Ramos (cell line): ENCODE results near the gene KRT79.

Experiments
- in situ Hi-C: fragments of 300-500 bp; cut with MboI; formaldehyde crosslinking; loops from one replicate; pipeline ENCODE4 v1.14.3; 2022; ENCODE audit warnings: low sequenced_read_pairs; ENCODE audit not compliant: unreplicated experiment

KRT79 gene

DNA sequence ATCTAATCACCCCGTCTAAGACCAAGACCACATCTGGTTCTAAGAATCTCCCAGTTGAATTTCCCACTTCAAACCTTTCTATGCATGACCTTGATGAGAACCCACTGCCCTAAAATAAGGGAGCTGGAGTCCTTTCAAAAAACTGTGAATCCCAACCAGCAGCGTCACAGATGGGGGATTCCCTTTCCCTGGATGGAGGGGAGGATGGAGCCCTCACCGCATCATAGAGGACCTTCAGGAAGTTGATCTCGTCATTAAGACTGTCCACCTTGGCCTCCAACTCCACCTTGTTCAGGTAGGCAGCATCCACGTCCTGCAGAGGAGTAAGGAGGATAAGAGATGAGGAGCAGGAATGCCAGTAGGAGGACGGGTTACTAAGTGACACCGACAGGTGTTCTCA lies 24.9 kb downstream of the KRT79 start:
- in situ Hi-C loops: no loop called here

DNA sequence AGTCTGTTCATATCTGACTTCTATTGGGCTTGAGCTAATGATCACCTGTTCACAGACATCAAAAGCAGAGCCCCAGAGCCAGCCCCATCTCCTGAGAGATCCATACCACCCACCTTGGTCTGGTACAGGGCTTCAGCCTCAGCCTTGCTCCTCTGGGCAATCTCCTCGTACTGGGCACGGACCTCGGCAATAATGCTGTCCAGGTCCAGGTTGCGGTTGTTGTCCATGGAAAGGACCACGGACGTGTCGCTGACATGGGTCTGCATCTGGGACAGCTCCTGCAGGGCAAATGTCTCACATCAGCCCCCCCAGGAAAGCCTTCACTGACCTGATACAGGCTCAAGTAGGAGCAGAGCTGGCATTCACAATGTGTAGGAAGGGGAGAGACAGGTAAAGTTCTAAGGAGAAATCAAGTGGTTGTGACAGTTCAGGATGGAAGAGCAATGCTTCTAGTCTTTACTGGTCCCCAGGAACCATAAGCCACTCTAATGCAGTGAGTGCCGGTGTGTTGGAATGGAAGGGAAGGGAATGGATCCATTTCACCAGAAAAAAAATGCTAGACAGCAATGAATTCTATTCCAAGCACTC lies 25.4 kb downstream of the KRT79 start:
- in situ Hi-C loops: no loop called here

DNA sequence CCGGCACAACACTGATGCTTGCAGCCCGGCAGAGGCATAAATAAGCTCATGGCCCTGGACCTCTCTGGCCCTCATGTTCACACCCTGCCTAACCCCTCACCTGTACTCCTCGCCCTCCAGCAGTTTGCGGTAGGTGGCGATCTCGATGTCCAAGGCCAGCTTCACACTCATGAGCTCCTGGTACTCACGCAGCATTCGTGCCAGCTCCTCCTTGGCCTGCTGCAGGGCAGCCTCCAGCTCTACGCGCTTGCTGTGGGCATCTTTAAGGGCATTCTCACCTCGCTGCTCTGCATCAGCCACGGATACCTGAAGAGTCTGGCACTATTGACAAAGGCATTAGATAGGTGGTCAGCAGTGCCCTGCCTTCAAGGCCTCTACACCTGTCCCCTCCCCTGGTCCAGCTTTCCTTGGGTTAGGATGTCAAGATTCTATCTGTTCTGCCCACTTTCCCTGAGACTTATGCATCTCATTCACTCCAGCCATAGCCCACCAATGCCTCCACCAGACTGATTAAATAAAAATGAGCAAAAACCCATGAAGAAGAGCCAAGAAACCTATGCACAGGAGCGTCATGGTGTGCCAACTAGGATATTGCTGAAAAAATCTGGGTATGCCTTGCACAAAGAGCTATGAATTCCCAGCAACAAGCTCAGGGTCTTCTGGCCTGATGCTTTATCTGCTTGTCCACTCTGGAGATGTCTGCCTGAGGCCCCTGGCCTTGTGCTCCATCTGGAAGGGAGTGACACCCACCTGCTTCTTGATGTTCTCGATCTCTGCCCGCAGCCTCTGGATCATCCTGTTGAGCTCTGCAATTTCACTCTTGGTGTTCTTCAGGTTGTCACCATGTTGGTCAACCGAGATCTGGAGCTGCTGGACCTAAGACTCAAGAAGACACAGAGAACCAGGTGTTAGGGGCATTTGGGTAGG lies 26.3 kb downstream of the KRT79 start:
- in situ Hi-C loops: no loop called here

DNA sequence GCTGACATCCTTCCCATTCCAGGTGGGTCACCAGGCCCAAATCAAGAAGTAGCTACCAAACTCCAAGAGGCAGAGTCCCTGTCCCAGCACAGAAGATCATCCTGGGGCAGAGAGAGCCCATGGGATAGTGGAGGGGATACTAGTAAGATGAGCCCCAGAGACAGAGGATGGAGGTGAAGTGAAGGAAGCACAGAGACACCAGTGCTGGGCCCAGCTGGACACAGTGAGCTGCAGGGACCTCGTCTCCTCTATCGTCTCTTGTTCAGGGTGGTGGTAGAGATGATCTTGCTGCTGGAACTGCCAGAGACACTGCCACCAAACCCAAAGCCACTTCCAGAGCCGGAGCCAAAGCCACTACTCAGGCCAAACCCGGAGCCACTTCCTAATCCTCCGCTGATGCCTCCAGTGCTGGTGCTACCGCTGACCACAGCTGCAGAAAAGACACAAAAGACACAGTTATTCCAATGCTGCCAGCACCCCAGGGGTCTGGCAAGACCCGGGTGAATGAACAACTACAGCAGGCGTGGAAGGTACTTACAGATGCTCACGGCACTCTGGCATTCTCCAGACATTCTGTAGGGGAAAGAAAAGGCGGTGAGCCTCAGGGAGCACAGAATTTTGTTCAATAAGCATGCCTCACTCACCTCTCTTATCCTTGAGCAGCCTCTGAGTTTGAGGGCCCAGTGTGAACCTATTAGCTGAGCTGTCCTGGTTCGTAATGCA lies 27.1 kb downstream of the KRT79 start:
- in situ Hi-C loops: no loop called here

DNA sequence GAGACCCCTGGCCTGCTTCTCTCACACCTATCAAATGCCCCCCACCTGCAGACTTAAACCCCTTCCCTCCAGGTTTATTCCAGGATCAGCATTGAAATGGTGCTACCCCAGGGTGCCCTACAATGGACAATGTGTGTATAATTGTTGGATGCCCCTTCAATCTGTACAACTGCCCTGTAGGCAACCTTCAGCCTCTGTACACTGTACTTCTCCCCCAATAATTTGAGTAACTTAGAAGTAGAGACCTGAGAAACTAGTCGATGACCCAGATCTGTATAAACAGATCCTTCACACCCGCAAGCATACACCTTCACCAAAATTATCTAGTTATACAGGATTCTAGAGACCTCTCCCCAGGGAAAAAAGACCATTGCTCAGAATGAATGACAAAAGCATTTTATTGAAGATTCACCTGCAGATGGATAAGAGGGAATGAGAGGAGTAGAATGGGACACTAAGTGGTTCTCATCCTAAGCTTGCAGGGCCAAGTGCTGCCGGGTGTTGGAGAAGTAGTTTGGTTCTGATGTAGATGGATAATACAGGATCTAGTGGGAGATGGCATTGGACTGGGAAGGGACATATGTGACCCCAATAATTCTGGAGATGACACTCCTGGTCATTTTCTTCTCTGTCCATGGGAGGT lies 27.8 kb downstream of the KRT79 start:
- in situ Hi-C loops: no loop called here

DNA sequence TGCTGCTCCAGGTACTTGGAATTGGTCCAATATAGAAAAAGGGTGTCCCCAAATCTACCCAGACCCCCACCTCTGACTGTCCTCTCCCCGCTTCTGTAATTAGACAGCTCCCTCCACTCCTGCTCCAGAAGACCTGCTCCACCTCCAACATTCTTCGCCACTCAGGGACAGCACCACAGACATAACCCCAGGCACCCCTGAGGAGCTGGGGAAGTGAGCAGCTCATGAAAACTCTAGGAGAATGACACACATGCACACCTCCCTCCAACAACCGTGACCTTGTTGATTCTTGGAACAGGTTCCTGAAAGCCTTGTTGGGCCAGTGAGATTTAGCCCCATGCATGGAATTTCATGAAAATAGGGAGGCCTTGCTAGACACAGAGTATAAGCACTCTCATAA lies 28.4 kb downstream of the KRT79 start:
- in situ Hi-C loops: no loop called here

DNA sequence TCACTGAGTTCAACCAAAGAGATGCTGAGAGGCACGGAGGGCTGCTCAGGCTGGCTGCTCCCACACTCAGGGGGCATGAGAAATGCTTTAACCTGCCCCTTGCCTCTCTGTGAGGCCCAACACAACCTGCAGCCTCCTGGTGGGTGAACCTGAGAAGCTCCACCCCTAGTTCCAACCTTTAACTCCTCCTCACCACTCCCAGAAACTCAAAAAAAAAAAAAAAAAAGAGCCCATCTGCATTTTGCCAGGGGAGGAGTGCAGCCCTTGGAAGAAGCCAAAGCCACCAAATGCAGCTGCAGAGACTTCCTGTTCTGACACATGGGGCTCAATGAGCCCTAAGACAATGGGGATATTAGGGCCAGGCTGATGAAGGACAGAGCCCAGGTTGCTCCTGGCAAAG lies 29.1 kb downstream of the KRT79 start:
- in situ Hi-C loops: no loop called here

DNA sequence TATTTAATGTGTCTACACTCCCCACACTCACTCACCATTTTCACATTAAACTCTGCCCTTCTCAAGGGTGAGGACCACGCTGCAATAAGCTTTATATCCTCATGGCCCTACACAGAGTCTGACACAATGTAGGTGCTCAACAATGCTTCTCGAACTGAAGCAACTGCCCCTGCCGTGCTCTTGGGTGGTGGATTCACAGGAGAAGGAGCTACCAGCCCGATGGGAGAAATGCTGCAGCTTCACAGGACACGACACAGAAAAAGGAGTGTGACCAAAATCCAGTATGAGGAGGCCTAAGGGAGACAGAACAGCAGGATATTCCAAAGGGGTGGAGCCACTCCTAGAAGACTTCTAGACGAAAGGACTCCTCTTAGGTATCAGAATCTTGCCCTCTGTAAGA lies 31.7 kb downstream of the KRT79 start:
- in situ Hi-C loops: no loop called here

DNA sequence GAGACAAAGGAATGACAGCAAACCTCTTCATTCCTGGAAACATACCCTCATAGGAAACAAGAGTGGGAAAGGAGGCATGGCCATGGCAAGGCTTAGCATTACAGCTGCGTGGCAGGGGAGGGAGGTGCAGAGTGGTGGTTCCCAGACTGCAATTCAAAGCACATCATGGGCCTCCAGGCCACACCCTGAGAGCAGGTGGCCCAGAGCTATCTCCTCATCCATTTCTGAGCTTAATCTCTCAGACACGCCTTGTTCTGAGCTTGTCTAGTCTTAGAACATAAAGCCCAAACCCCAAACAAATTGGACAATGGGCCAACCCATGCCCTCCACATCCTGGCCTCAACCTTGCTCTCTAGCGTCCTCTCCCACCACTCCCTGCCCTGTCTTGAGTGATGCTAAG lies 32.3 kb downstream of the KRT79 start:
- in situ Hi-C loops: no loop called here

DNA sequence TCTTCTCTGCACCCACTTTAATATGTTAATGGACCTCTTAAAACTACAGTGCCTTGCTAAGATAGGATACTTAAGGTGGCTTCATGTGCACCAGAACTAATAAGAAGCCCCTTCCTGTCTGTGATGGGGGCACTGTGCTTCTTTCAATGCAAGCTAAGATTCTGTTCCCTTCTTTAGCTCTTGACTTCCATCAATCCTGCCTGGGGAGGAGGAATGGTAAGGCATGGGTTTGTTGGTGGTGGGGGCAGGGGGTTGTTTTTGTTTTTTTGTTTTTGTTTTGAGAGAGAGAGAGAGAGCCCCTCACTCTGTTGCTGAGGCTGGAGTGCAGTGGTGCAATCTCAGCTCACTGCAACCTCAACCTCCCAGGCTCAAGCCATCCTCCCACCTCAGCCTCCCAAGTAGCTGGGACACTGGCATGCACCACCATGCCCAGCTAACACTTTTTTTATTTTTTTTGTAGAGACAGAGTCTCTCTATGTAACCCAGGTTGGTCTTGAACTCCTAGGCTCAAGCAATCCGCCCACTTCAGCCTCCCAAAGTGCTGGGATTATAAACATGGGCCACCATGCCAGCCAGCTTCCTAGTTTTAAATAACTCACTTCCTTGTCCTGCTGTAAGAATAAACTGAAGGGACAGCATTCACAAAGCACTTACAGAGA lies 33.7 kb downstream of the KRT79 start:
- in situ Hi-C loops: no loop called here

DNA sequence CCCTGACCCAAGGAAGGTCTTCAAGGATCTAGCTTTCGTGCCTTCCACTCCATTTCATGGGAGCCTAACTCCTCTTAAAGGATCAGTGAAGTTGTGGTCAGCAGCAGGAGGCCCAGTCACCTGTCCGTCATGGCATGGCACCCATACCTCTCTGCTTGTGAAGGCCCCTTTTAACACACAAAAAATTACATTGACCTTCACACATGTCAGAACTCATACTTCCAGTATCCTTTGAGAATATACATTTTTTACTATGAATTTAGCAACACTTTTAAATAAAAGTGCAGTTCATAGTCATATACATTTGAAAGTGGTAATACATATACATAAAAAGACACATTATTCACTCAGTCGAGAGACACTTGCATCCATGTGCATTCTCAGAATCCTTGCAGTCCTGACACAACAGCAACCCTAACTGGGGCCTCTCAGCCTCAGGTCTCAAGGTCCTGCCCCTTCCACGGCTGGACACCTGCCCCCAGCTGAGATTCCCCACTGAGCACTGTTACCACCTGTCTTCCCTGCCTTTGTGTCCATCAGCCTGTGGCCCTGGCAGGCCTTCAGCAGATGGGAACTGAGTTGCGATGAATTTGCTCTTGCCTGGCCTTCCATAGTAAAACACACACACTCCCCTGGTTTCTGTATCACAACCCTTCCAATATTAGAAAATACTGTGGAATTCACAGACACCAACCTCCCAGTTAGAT lies 34.5 kb downstream of the KRT79 start:
- in situ Hi-C loops: no loop called here

DNA sequence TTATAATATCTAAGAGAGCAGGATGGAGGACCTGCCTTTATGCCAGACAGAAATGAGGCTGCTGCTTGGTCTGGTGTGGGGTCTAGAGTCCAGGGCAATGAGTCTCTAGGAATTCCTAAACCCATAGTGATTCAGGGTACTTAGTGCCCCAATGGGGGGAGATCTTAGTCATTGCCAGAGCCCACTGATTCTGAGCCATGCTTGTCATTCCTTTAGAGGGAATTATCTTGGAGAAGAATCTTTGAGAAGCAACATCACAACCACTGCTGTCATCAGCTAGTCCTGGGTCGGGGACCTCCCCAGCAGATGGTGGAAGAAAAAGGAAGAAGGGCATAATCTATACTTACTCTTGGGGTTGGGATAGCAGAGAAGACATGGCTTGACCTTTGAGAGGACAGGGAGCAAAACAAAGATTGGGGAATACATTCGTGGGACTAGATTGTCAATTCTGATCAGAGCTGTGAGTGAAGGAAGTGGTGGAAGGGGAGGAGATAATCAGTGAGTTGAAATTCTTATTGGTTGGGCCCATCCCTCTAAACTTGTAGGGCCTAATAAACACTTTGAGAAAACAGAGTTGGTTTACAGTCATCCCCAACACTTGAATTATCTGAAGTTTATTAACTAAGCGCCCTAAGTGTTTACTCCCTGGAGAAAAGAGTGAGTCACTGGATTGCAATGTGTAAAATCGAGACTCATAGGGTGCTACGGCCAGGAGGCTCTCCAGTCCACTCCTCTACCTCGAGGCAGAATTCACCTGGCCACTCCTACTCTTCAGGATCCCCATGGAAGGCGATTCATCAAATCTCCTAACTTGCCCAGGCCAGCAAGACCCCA lies 35.2 kb downstream of the KRT79 start:
- in situ Hi-C loops: no loop called here

DNA sequence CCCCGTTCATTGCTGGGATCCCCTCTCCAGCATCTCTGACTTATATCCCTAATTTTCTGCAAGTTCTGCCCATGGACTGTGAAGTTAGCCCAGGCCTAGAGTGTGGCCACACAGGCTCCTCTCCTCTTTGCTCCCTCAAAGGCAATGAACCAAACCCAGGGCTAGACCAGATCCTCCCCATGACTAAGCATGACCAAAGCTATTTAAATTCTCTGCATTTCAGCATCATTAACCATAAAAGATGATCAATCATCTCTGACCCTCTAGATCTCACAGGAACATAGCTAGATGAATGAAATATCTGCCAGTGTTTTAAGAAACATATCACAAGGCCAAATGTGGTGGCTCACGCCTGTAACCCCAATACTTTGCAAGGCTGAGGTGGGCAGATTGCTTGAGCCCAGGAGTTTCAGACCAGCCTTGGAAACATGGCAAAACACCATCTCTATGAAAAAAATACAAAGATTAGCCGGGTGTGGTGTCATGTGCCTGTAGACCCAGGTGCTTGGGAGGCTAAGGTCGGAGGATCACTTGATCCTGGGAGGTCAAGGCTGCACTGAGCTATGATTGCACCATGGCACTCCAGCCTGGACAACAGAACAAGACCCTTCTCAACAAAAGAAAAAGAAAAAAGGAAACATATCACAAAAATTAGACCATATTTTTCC lies 36.0 kb downstream of the KRT79 start:
- in situ Hi-C loops: no loop called here

DNA sequence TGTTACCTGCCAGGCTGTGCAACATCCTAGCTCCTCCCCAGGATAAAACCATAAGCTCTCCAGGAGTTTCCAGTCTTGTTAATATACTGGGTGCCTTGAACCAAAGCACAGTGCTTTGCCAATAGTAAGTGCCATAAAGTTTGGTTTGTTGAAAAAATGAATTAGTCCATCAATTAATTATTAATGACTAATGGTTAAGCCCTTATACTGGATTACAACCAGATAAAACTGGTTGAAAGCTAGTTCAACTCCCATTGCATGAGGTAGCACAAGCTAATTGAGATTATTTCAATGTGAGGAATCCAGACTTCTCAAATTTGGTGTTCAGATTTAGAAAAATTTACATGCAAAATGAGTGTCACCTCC lies 36.6 kb downstream of the KRT79 start:
- in situ Hi-C loops: no loop called here

DNA sequence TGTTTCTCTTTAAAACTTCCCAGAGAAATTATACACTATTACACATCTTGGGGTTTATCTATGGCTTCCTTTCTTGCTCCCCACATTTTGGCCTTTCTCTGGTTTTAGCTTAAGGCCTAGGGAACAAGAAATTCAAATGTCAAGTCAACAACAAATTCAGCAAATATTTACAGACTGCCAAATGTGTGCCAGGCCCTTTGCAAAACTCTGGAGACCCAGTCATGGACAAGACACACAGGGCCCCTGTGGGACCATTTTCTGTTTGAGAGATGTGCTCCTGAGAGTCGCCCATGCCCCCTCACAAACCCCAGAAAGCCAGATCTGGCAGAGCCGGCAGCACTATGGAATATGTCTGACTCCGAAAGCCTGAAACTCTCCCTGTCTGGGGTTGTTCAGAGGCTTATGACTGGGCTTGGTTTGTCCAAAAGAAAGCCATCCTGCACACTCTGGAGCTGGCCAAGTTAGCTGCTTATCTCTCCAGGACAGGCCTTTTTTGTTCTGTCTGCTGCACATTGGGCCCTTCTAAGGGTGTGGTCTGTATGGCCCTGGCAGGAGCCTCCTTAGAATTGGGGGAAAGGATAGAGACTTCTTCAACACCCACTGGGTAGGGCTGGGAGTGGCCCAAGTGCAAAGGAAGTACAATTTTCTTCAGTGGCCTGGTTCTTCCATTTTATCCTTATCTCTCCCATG lies 37.1 kb downstream of the KRT79 start:
- in situ Hi-C loops: no loop called here

DNA sequence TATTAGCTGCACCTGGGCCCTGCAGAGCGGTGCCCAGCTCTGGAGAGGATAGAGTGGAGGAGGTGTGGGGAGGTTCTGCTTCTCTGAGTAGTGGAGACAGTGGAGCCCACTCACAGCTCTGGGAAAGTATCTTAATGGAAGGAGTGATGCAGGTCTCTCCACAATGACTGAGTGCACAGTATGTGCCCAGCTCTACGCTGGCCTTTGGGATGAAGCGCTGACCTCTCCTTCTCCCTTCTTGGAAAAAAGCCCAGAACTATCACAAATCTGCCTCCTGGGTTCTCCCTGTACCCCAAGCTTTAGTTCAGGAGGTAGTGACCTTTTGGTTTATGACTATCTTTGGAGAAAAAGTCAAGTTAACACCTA lies 37.7 kb downstream of the KRT79 start:
- in situ Hi-C loops: no loop called here

DNA sequence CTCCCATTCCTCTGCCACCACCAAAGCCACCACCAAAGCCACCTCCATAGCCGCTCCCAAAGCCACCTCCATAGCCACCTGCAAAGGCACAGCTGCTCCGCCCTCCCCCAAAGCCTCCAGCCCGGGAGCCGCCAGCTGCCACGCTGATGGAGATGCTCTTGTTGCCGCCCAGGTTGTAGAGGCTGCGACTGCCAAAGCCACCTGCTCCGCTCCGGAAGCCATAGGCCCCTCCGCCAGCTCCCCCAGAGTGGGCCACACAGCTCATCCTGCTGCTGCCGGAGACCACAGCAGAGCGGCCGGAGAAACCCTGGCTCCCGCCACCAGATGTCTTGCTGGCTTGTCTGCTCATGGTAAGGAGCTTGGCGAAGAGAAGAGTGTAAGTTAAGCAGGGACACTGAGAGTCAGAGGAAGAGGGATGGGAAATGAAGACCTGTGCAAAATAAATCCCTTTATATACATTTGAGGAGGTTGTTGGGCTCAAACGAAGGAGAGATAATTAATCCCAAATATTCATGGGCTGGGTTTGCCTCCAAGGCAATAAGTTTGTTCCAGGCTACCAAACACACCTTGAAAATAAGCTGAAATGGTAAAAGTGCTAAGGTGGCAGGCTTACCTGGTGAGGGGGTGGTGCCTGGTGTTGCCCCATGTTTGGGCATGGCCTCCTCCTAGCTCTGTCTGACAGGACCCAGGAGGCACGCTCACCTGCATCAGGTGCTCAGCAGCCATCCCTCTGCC lies 38.2 kb downstream of the KRT79 start, which contains the start of gene KRT3:
KRT3 (minus strand) TSS at position 424 of the 735 bp plus-strand sequence; CDS start at position 349, 75 bp downstream.
- in situ Hi-C loops: no loop called here
